SK-N-SH treated with all-trans-retinoic acid at 6 μM for 48 hours (cell line): Measurements from ENCODE around the gene SMPD4.
"Not testable (repeated sequence)": the region's sequence is repeated elsewhere in the genome, so short reads cannot be mapped to it uniquely, and the experiment has no call there.

Experiments
- BACH2 ChIP-seq: fragments of 250-450 bp; sonication (Bioruptor Pico); IDR thresholded peaks from 2 replicates; pipeline ENCODE4 v1.9.0; 2021; ENCODE audit warnings: mild to moderate bottlenecking, borderline replicate concordance
- CSDC2 ChIP-seq: fragments of 250-450 bp; sonication (Bioruptor Pico); IDR thresholded peaks from 2 replicates; pipeline ENCODE4 v1.5.0; 2020; ENCODE audit warnings: mild to moderate bottlenecking, moderate library complexity
- TOX ChIP-seq: fragments of 250-450 bp; sonication (Bioruptor Pico); IDR thresholded peaks from 2 replicates; pipeline ENCODE4 v1.8.0; 2021; ENCODE audit warnings: mild to moderate bottlenecking, moderate library complexity, borderline replicate concordance
- TF ChIP-seq, protein P1 (sequence below): fragments of 250-450 bp; sonication (Bioruptor Pico); IDR thresholded peaks from 2 replicates; pipeline ENCODE4 v1.5.1; 2020; ENCODE audit warnings: low read depth, mild to moderate bottlenecking, moderate library complexity
- TF ChIP-seq, protein P2 (sequence below): fragments of 250-450 bp; sonication (Bioruptor Pico); IDR thresholded peaks from 2 replicates; pipeline ENCODE4 v1.8.0; 2020; ENCODE audit warnings: mild to moderate bottlenecking, moderate library complexity, borderline replicate concordance

DNA sequence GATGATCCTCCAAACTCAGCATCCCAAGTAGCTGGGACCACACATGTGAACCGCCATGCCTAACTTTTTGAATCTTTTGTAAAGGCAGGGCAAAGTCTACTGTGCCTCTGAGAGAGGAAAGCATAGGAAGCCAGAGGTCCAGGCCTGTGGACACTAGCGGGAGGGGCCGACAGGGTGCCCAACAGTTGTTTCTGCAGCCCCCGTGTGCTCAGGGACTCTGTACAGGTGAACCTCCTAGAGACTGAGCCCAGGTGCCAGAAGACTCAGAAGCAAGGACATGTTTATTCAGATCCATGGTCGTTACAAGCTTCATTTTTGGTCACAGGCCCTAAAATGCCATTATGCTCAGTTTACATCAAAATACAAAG is 30.3 kb downstream of the SMPD4 start:
- not testable (repeated sequence) for TF ChIP-seq BACH2, TOX, CSDC2 (CRISPR knock-in tag)
- TF ChIP-seq, protein P1, sequence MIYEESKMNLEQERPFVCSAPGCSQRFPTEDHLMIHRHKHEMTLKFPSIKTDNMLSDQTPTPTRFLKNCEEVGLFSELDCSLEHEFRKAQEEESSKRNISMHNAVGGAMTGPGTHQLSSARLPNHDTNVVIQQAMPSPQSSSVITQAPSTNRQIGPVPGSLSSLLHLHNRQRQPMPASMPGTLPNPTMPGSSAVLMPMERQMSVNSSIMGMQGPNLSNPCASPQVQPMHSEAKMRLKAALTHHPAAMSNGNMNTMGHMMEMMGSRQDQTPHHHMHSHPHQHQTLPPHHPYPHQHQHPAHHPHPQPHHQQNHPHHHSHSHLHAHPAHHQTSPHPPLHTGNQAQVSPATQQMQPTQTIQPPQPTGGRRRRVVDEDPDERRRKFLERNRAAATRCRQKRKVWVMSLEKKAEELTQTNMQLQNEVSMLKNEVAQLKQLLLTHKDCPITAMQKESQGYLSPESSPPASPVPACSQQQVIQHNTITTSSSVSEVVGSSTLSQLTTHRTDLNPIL (CRISPR knock-in tag): not testable (repeated sequence)
- TF ChIP-seq, protein P2, sequence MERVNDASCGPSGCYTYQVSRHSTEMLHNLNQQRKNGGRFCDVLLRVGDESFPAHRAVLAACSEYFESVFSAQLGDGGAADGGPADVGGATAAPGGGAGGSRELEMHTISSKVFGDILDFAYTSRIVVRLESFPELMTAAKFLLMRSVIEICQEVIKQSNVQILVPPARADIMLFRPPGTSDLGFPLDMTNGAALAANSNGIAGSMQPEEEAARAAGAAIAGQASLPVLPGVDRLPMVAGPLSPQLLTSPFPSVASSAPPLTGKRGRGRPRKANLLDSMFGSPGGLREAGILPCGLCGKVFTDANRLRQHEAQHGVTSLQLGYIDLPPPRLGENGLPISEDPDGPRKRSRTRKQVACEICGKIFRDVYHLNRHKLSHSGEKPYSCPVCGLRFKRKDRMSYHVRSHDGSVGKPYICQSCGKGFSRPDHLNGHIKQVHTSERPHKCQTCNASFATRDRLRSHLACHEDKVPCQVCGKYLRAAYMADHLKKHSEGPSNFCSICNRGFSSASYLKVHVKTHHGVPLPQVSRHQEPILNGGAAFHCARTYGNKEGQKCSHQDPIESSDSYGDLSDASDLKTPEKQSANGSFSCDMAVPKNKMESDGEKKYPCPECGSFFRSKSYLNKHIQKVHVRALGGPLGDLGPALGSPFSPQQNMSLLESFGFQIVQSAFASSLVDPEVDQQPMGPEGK (CRISPR knock-in tag): not testable (repeated sequence)
